AG10803 (cell line): ENCODE results near the gene EPS8.
A peak's percentile ranks its signal among the peaks of the same experiment; 100 is the strongest.

Source experiments
- DNase-seq: peaks from one replicate; pipeline ENCODE4 v3.0.0; 2010; ENCODE audit warnings: low read depth
- H3K4me3 ChIP-seq: 2 replicates; pipeline ENCODE4 v1.5.1; 2011; ENCODE audit warnings: mild to moderate bottlenecking, low read length, control low read depth
- CTCF ChIP-seq: conservative IDR thresholded peaks from 2 replicates; pipeline ENCODE4 v1.5.1; 2011; ENCODE audit warnings: mild to moderate bottlenecking, low read length, control low read depth, inconsistent platforms

The EPS8 gene

GRCh38 chr12:15738438-15739015, 50.7 kb downstream of the EPS8 start:
- no peak for DNase-seq
- no peak for TF ChIP-seq CTCF

GRCh38 chr12:15735837-15736615, 53.2 kb downstream of the EPS8 start:
- no peak for DNase-seq
- H3K4me3 ChIP-seq, result no peak overlapping the region
- no peak for TF ChIP-seq CTCF

More at GRCh38 chr12:15738438-15739015, 50.7 kb downstream of the EPS8 start:
- no peak overlapping the region for H3K4me3 ChIP-seq

- DNase-seq, result no peak
- TF ChIP-seq CTCF, result no peak
- H3K4me3 ChIP-seq, result no peak overlapping the region
Measured at GRCh38 chr12:15733136-15733535, 56.1 kb downstream of the EPS8 start.

GRCh38 chr12:15732341-15733061, 56.7 kb downstream of the EPS8 start:
- H3K4me3 ChIP-seq, result no peak overlapping the region
- peak; percentile 67 for DNase-seq
- TF ChIP-seq CTCF, result no peak

- TF ChIP-seq CTCF, result no peak
- no peak overlapping the region for H3K4me3 ChIP-seq
- no peak for DNase-seq
Measured at GRCh38 chr12:15731940-15732339, 57.2 kb downstream of the EPS8 start.

GRCh38 chr12:15729097-15729496, 60.1 kb downstream of the EPS8 start:
- no peak for TF ChIP-seq CTCF
- H3K4me3 ChIP-seq, result no peak overlapping the region
- no peak for DNase-seq
